Measurements from ENCODE around the gene GALNTL6.

GALNTL6 gene

GRCh38 chr4:172270397-172270796 lies 457.2 kb downstream of the GALNTL6 start:
- Histone ChIP-seq H3K9ac (ENCODE audit: low read length) (no peak overlapping the region), H3K4me2 (ENCODE audit: low read depth, low read length, poor library complexity, severe bottlenecking) (no peak overlapping the region), H3F3A (ENCODE audit: insufficient read depth) (no peaks in the 10 kb centered on the region), H2AFZ (ENCODE audit: low read depth, low read length, severe bottlenecking) (no peak overlapping the region), H3K79me2 (ENCODE audit: insufficient read depth, low read length) (no peaks in the 10 kb centered on the region), H4K20me1 (ENCODE audit: low read depth, low read length) (no peaks in the 10 kb centered on the region), H3K4me3 (ENCODE audit: insufficient read depth, low read length, poor library complexity, severe bottlenecking) (no peak overlapping the region), H3K27me3 (ENCODE audit: low read length) (no peaks in the 10 kb centered on the region), H3K9me3 (ENCODE audit: insufficient read depth, low read length) (no peaks in the 10 kb centered on the region), H3K27ac (ENCODE audit: low read depth, low read length) (no peak overlapping the region), H3K36me3 (ENCODE audit: low read length) (no peaks in the 10 kb centered on the region), H3K9me2 (replicated peaks; ENCODE audit: insufficient read depth, low read length) (no peaks in the 10 kb centered on the region)
- TF ChIP-seq CTCF (IDR thresholded peaks at IDR 0.05; ENCODE audit: insufficient read depth, low read length, poor library complexity, severe bottlenecking) (no peak), EZH2phosphoT487 (conservative IDR thresholded peaks at IDR 0.05; ENCODE audit: low read length) (no peak)

GRCh38 chr4:172287117-172287516 lies 473.9 kb downstream of the GALNTL6 start:
- Histone ChIP-seq H4K20me1 (ENCODE audit: low read depth, low read length) (no peaks in the 10 kb centered on the region), H3F3A (ENCODE audit: insufficient read depth) (no peaks in the 10 kb centered on the region)

GRCh38 chr4:172305698-172306097 lies 492.5 kb downstream of the GALNTL6 start:
- Histone ChIP-seq H3F3A (ENCODE audit: insufficient read depth) (no peaks in the 10 kb centered on the region), H3K9ac (ENCODE audit: low read length) (no peak overlapping the region), H3K4me2 (ENCODE audit: low read depth, low read length, poor library complexity, severe bottlenecking) (no peak overlapping the region), H3K36me3 (ENCODE audit: low read length) (no peaks in the 10 kb centered on the region), H2AFZ (ENCODE audit: low read depth, low read length, severe bottlenecking) (no peak overlapping the region), H3K9me2 (replicated peaks; ENCODE audit: insufficient read depth, low read length) (no peaks in the 10 kb centered on the region), H4K20me1 (ENCODE audit: low read depth, low read length) (no peaks in the 10 kb centered on the region), H3K27ac (ENCODE audit: low read depth, low read length) (no peak overlapping the region), H3K9me3 (ENCODE audit: insufficient read depth, low read length) (no peaks in the 10 kb centered on the region), H3K79me2 (ENCODE audit: insufficient read depth, low read length) (no peaks in the 10 kb centered on the region), H3K27me3 (ENCODE audit: low read length) (no peaks in the 10 kb centered on the region), H3K4me3 (ENCODE audit: insufficient read depth, low read length, poor library complexity, severe bottlenecking) (no peak overlapping the region)
- no peak for TF ChIP-seq CTCF (IDR thresholded peaks at IDR 0.05; ENCODE audit: insufficient read depth, low read length, poor library complexity, severe bottlenecking)
- TF ChIP-seq EZH2phosphoT487 (conservative IDR thresholded peaks at IDR 0.05; ENCODE audit: low read length): no peak

More at GRCh38 chr4:172287117-172287516, 473.9 kb downstream of the GALNTL6 start:
- TF ChIP-seq EZH2phosphoT487 (conservative IDR thresholded peaks at IDR 0.05; ENCODE audit: low read length): no peak
- TF ChIP-seq CTCF (IDR thresholded peaks at IDR 0.05; ENCODE audit: insufficient read depth, low read length, poor library complexity, severe bottlenecking): no peak
- Histone ChIP-seq H3K9ac (ENCODE audit: low read length) (no peak overlapping the region), H3K9me3 (ENCODE audit: insufficient read depth, low read length) (no peaks in the 10 kb centered on the region), H3K79me2 (ENCODE audit: insufficient read depth, low read length) (no peaks in the 10 kb centered on the region), H3K9me2 (replicated peaks; ENCODE audit: insufficient read depth, low read length) (no peaks in the 10 kb centered on the region), H3K27ac (ENCODE audit: low read depth, low read length) (no peak overlapping the region), H2AFZ (ENCODE audit: low read depth, low read length, severe bottlenecking) (no peak overlapping the region), H3K4me3 (ENCODE audit: insufficient read depth, low read length, poor library complexity, severe bottlenecking) (no peak overlapping the region), H3K36me3 (ENCODE audit: low read length) (no peaks in the 10 kb centered on the region), H3K27me3 (ENCODE audit: low read length) (no peaks in the 10 kb centered on the region), H3K4me2 (ENCODE audit: low read depth, low read length, poor library complexity, severe bottlenecking) (no peak overlapping the region)
